ENCODE results near the gene CLNS1A. TPM values are rescaled to one million over a fixed set of nuclear protein-coding genes. Genes with fewer than 3 reads are reported as not detected.
A peak's percentile ranks its signal among the peaks of the same experiment; 100 is the strongest.
"Not testable (repeated sequence)": the region's sequence is repeated elsewhere in the genome, so short reads cannot be mapped to it uniquely, and the experiment has no call there.

CLNS1A gene
- total RNA-seq, 1 donor from 2014 or later: 43.6 TPM

DNA sequence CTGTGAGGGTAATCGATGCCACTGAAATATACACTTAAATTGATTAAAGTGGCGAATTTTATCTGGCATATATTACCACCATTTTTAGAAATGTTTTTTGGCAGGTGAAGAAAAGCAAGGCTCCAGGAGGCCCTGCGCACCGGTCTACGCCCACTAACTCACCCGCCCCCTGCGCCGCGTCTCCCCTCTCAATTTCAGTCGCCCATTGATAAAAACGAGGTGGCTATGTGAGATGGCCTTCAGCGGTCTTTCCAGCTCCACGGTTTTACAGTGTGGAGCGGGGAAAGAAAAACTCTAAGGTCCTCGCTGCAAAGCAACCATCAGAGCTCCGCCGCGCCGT is 48.4 kb downstream of the CLNS1A start:
- TF ChIP-seq, protein P1, sequence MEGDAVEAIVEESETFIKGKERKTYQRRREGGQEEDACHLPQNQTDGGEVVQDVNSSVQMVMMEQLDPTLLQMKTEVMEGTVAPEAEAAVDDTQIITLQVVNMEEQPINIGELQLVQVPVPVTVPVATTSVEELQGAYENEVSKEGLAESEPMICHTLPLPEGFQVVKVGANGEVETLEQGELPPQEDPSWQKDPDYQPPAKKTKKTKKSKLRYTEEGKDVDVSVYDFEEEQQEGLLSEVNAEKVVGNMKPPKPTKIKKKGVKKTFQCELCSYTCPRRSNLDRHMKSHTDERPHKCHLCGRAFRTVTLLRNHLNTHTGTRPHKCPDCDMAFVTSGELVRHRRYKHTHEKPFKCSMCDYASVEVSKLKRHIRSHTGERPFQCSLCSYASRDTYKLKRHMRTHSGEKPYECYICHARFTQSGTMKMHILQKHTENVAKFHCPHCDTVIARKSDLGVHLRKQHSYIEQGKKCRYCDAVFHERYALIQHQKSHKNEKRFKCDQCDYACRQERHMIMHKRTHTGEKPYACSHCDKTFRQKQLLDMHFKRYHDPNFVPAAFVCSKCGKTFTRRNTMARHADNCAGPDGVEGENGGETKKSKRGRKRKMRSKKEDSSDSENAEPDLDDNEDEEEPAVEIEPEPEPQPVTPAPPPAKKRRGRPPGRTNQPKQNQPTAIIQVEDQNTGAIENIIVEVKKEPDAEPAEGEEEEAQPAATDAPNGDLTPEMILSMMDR (IDR thresholded peaks at IDR 0.05): no peak
- H3K9me3 ChIP-seq: no peaks in the 10 kb centered on the region
- no peaks in the 10 kb centered on the region for H3K27me3 ChIP-seq
- H3K4me1 ChIP-seq: peaks cover 0 to 5% of the 10 kb centered on the region in 2 donors
- H3K27ac ChIP-seq: peak overlapping the region; percentile 64 to 83
- intact Hi-C loops (cut with DNase I): no loop called here
- H3K4me3 ChIP-seq: peak overlapping the region; percentile 84 to 85
- no peak for DNase-seq (ENCODE audit: low spot score in 2 of 2)
- no peaks in the 10 kb centered on the region for H3K36me3 ChIP-seq

DNA sequence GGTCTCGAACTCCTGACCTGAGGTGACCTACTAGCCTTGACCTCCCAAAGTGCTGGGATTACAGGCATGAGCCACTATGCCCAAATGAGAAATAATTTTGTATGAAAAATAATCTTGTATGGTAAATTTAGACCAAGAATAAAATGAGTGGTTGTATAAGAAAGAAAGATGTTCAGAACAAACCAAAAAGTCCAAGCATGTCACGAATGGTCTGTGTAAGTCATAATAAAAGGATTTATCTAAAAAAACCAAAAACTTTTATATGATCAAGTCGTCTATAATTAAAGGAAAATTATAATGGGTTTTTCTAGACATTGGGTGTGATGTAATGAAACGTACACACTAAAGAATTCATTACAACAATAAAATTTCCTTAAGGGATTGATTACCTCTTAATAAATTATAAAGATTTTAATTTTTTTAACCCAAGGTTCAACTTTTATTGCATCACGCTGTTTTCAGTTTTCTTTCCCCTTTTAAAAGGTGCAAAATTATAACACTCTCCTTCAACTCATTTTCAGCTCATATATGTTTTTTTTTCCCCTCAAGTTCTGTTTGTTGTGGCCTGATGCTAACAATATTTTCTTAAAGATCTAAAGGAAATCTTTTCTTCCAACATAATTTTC is 56.8 kb downstream of the CLNS1A start:
- TF ChIP-seq, protein P1 (IDR thresholded peaks at IDR 0.05): no peak
- Histone ChIP-seq H3K4me1 (no peaks in the 10 kb centered on the region), H3K4me3 (no peak overlapping the region), H3K9me3 (no peaks in the 10 kb centered on the region), H3K36me3 (no peaks in the 10 kb centered on the region), H3K27ac (no peak overlapping the region), H3K27me3 (no peaks in the 10 kb centered on the region)
- no peak for DNase-seq (ENCODE audit: low spot score in 2 of 2)
- intact Hi-C loops (cut with DNase I): no loop called here

DNA sequence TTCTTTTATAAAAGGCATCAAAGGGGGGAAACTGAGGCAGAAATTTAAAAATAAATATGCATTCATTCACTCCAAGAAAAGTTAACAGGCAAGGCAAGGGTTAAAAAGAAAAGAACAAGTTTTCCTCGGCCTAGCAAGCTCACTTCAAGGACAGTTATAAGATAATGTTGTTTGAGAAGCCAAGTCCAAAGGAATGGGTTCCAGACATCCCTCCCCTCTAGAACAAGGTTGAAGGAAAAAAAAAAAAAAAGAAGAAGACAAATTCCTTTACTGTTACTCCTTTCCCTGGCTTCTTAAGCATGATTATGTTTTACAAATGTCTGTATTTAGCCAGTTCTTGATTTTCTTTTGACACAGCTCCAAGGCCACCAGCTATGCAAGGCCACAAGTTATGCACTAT is 62.2 kb downstream of the CLNS1A start:
- intact Hi-C loops (cut with DNase I); H3K4me1 ChIP-seq; H3K27me3 ChIP-seq; H3K9me3 ChIP-seq; H3K4me3 ChIP-seq; DNase-seq (ENCODE audit: low spot score in 2 of 2); H3K36me3 ChIP-seq; H3K27ac ChIP-seq: not testable (repeated sequence)

DNA sequence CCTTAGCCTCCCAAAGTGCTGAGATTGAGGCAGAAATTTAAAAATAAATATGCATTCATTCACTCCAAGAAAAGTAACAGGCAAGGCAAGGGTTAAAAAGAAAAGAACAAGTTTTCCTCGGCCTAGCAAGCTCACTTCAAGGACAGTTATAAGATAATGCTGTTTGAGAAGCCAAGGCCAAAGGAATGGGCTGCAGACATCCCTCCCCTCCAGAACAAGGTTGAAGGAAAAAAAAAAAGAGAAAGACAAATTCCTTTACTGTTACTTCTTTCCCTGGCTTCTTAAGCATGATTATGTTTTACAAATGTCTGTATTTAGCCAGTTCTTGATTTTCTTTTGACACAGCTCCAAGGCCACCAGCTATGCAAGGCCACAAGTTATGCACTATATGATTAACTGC is 66.7 kb downstream of the CLNS1A start:
- H3K27me3 ChIP-seq; H3K27ac ChIP-seq; H3K9me3 ChIP-seq; DNase-seq (ENCODE audit: low spot score in 2 of 2); H3K36me3 ChIP-seq; H3K4me1 ChIP-seq; H3K4me3 ChIP-seq; intact Hi-C loops (cut with DNase I): not testable (repeated sequence)

DNA sequence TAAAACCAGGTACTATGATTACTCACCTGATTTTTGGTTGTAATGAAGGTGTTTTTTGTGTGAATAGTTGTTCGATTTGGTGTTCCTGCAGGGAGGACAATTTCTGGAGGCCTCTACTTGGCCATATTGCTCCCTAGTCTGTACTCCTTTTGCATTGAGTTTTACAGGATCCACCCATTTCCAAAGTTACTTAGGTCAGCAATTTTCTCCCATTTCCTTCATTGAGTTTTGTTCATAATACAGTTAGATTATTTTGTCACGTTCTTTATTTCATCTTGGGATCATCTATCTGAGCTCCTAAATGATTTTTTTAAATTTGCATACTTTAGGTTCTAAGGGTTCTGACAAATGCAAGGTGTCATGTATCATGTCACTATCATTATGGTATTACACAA is 67.9 kb downstream of the CLNS1A start:
- Histone ChIP-seq H3K27ac (no peak overlapping the region), H3K36me3 (no peaks in the 10 kb centered on the region), H3K4me3 (no peak overlapping the region), H3K27me3 (no peaks in the 10 kb centered on the region), H3K4me1 (no peaks in the 10 kb centered on the region), H3K9me3 (no peaks in the 10 kb centered on the region)
- intact Hi-C loops (cut with DNase I): no loop called here
- TF ChIP-seq, protein P1 (IDR thresholded peaks at IDR 0.05): no peak
- DNase-seq (ENCODE audit: low spot score in 2 of 2): no peak

DNA sequence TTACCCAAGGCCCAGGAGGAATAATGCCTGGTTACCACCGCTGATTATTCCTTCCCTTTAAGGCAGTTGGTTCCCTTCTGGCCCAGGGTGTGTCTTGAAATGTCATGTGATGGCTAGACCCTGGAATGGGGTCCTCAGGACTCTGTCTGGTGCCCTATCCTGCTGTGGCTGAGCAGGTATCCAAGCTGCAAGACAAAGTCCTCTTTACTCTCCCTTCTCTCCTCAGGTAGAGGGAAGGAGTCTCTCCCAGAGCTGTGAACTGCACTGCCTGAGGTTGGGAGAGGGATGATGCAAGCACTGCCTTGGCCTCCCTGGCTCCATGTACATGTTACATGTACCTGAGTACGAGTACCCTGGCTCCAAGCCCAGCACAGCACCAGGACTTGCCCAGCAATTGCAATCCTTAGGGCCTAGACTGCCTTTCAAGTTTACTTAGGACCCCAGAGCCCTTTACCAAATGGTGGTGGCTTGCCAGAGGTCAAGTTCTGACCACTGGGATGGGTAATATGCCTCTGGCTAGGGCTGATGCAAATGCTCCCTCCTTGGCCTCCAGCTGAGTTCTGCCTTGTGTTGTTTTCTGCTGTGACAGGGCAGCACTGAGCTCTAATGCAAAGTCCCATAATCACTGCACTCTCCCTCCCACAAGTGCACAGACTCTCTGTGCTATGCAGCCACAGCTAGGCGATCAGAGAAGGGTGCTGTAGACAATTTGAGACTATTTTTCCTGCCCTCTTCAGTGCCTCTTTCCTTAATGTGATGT is 68.5 kb downstream of the CLNS1A start:
- TF ChIP-seq, protein P1 (IDR thresholded peaks at IDR 0.05): no peak
- H3K36me3 ChIP-seq: no peaks in the 10 kb centered on the region
- intact Hi-C loops (cut with DNase I): no loop called here
- DNase-seq (ENCODE audit: low spot score in 2 of 2): no peak
- no peak overlapping the region for H3K4me3 ChIP-seq
- no peaks in the 10 kb centered on the region for H3K9me3 ChIP-seq
- no peaks in the 10 kb centered on the region for H3K27me3 ChIP-seq
- no peak overlapping the region for H3K27ac ChIP-seq
- H3K4me1 ChIP-seq: no peaks in the 10 kb centered on the region

All from ascending aorta (tissue), 2 donors.